Measurements from ENCODE around the gene FAM169A.
A peak's percentile ranks its signal among the peaks of the same experiment; 100 is the strongest.
"Not testable (repeated sequence)": the region's sequence is repeated elsewhere in the genome, so short reads cannot be mapped to it uniquely, and the experiment has no call there.

The FAM169A gene, protein sequence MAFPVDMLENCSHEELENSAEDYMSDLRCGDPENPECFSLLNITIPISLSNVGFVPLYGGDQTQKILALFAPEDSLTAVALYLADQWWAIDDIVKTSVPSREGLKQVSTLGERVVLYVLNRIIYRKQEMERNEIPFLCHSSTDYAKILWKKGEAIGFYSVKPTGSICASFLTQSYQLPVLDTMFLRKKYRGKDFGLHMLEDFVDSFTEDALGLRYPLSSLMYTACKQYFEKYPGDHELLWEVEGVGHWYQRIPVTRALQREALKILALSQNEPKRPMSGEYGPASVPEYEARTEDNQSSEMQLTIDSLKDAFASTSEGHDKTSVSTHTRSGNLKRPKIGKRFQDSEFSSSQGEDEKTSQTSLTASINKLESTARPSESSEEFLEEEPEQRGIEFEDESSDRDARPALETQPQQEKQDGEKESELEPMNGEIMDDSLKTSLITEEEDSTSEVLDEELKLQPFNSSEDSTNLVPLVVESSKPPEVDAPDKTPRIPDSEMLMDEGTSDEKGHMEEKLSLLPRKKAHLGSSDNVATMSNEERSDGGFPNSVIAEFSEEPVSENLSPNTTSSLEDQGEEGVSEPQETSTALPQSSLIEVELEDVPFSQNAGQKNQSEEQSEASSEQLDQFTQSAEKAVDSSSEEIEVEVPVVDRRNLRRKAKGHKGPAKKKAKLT

GRCh38 chr5:74865804-74866595 is at the start of gene FAM169A:
TSS of gene FAM169A (minus strand) at chr5:74866387. CDS start at chr5:74841676, 24,711 bp downstream.
- peak; percentile 53 for DNase-seq (ENCODE audit: low spot score)

DNA sequence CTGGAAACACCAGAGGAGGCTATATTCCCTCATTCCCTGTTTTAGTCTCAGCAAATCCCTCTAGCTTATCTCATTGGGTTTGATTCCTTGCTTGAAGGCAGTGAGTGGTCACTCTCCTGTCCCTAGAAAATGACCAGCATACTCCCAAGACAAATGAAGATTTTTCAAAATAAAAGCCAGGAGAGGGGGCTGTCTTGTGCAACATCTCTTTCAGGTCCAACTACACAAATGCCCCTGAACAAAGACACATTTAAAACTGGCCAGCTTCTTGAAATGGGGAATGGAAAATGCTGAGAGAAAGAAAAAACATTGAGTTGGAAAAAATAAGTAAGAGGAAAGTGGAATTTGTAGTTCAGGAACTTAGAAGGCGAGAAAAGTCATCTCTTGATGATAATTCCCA is 49.3 kb upstream of the FAM169A start:
- DNase-seq (ENCODE audit: low spot score) = no peak

- DNase-seq (ENCODE audit: low spot score) = not testable (repeated sequence)
These were observed 45.2 kb upstream of the FAM169A start for GRCh38 chr5:74911421-74911820.

DNA sequence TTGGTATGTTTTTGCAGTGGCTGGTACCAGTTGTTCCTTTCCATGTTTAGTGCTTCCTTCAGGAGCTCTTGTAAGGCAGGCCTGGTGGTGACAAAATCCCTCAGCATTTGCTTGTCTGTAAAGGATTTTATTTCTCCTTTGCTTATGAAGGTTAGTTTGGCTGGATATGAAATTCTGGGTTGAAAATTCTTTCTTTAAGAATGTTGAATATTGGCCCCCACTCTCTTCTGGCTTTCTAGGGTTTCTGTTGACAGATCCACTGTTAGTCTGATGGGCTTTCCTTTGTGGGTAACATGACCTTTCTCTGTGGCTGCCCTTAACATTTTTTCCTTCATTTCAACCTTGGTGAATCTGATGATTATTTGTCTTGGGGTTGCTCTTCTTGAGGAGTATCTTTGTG is 43.7 kb upstream of the FAM169A start:
- not testable (repeated sequence) for DNase-seq (ENCODE audit: low spot score)

- not testable (repeated sequence) for DNase-seq (ENCODE audit: low spot score)
These were observed 42.0 kb upstream of the FAM169A start for GRCh38 chr5:74908237-74908636.

- not testable (repeated sequence) for DNase-seq (ENCODE audit: low spot score)
These were observed 38.5 kb upstream of the FAM169A start for GRCh38 chr5:74904713-74905112.

GRCh38 chr5:74903165-74903787 is 37.1 kb upstream of the FAM169A start:
- peak; percentile 16 for DNase-seq (ENCODE audit: low spot score)

GRCh38 chr5:74897049-74897448 is 30.9 kb upstream of the FAM169A start:
- no peak for DNase-seq (ENCODE audit: low spot score)

DNA sequence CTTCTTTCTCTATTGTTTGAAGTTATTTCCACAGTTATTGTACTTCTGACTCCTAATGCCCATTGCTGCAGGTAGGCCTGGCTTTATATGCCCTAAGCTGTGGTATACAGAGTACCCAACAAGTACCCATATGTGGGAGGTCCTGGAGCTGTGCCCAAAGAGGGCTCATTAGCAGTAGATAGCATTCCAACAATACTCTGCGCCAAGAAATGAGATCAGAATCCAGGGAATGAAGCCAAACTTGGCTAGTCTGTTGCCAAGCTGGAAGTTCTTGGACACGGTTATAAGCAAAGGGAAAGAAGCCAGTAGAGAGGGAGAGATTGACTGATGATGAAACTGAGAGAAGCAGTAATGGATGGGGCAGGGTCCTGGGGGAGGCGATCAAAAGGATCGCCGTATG is 29.7 kb upstream of the FAM169A start:
- DNase-seq (ENCODE audit: low spot score) = no peak

- DNase-seq (ENCODE audit: low spot score) = no peak
These were observed 28.2 kb upstream of the FAM169A start for GRCh38 chr5:74894351-74894750.

DNA sequence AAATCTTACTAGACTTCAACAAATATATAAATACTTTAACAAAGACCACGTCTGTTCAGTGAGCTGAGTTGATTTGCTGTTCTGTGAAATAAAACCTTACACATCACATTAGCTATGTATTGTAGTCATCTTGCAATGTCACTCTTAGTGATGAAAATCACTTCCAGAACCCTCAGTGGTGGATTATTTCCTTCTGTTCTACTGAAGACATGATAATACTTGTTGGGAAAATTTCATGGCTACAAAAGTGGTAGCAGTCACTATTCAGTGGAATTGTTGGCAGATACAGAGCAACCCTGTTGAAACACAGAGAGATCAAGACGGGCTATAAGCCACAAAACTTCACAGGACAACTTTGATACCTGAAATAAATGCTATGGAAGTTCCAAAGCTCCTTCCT is 26.7 kb upstream of the FAM169A start:
- no peak for DNase-seq (ENCODE audit: low spot score)

GRCh38 chr5:74889523-74890105 is 23.4 kb upstream of the FAM169A start:
- DNase-seq (ENCODE audit: low spot score) = no peak

GRCh38 chr5:74888117-74888516 is 21.9 kb upstream of the FAM169A start:
- DNase-seq (ENCODE audit: low spot score) = no peak

DNA sequence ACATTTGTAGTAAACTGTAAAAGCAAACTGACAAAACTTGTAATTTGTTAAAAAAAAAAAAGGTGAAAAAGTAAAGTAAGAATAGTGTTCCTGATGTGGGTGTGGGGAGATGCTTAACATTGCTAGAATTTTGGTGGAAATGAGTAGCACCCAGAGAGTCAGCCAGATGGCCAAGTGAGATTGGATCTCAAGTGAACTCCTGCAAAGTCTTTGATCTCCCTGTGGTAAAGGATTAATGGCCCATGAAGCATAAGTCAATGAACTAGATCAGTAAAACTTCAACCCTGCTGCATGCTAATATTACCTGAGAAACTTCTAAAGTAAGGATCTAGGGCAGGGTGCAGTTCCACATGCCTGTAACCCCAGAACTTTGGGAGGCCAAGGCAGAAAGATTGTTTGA is 19.0 kb upstream of the FAM169A start:
- no peak for DNase-seq (ENCODE audit: low spot score)

DNA sequence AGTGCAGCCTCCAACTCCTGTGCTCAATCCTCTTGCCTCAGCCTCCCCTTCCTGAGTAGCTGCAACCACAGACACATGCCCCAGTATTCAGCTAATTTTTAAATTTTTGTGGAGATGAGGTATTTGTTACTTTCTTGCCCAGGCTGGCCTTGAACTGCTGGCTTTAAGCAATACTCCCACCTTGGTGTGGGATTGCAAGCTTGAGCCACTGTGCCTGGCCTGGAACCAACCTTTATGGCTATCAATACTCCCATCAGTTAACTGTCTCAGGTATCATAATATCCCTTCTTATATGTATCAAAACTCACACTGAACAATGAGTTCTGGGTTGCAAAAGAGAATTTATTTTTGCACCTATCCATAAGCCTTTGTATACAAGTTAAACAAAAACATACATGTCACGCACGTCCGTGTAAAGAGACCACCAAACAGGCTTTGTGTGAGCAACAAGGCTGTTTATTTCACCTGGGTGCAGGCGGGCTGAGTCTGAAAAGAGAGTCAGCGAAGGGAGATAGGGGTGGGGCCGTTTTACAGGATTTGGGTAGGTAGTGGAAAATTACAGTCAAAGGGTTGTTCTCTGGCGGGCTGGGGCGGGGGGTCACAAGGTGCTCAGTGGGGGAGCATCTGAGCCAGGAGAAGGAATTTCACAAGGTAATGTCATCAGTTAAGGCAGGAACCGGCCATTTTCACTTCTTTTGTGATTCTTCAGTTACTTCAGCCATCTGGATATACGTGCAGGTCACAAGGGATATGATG is 16.4 kb upstream of the FAM169A start:
- DNase-seq (ENCODE audit: low spot score) = not testable (repeated sequence)

DNA sequence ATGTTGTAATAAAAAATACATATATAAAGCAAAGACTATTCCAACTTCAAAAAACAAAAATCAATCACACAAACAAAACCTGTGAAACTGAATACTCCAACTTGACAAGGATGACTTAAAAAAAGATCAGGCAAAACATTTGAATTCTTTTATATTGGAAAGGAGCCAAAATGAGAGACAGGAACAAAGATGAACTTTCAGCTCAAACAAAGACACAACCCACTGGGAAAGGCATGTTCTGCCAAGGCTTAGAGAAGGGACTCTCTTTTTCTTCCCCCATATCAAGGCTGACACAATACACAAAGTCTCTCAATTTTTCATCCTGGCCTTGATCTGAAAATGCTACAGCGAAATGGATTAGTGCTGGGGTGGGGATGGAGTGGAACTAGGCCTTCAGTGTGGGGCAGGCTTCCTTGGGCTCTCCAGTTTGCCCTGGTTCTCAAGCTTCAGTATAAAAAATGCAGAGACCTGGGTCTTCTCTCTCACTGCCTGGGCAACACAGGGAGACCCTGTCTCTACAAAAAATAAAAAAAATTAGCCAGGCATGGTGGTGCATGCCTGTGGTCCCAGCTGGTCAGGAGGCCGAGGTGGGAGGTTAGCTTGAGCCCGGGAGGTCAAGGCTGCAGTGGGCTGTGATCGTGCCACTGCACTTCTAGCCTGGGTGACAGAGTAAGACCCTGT is 11.6 kb upstream of the FAM169A start:
- no peak for DNase-seq (ENCODE audit: low spot score)

DNA sequence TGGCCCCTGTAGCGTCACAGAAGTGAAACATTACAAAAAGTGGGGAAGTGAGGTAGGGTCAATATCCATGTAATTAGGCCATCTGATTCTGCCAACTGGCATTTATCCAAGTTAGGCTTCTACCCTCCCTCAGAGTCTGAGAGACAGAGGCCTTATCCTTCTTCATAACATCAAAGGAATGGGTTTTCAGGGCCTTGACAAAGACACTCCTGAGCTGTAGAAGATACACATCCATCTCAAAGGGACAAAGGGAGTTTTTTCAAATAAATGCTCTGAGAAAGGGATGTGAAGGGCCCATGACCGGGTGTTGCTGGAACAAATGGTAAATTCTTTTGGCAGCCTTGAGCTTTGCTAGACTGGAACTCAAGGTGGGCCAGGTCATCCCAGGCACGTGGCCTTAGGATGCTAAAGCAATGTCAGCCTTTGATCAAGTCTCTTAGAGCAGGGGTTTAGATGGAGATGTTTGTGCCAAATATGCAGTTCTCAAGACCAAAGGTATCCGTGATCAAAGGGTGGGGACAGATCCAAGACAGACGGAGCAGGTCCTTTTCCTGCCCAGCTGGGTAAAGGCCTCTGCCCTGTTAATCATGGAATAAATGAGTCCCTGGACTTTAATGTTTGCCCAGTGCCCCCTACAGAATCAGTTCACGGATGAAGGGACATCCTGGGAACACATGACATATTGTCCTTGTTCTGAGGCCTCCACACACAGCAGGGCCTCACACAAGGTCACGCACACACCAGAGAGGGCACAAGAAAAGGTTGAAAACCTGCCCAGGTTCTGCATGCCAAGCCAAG is 10.0 kb upstream of the FAM169A start:
- no peak for DNase-seq (ENCODE audit: low spot score)

GRCh38 chr5:74873525-74874249 is 7.5 kb upstream of the FAM169A start:
- no peak for DNase-seq (ENCODE audit: low spot score)
